SJCRH30 (cell line): ENCODE results near the gene LCE1D. TPM values are rescaled to one million over a fixed set of nuclear protein-coding genes. Genes with fewer than 3 reads are reported as not detected.

Experiments used
- DNase-seq, 2 experiments: peaks; one replicate each; pipeline ENCODE4 v3.0.0-alpha.2; 2015 to 2020
- H3K27ac ChIP-seq: fragments of 250-450 bp; sonication (Bioruptor Pico); 2 replicates; pipeline ENCODE4 v1.5.1; 2020; ENCODE audit warnings: mild to moderate bottlenecking, moderate library complexity
- H3K27me3 ChIP-seq: fragments of 250-450 bp; sonication (Bioruptor Pico); 2 replicates; pipeline ENCODE4 v1.5.1; 2020; ENCODE audit warnings: mild to moderate bottlenecking, moderate library complexity
- H3K36me3 ChIP-seq: fragments of 250-450 bp; sonication (Bioruptor Pico); 2 replicates; pipeline ENCODE4 v1.5.1; 2020; ENCODE audit warnings: mild to moderate bottlenecking, moderate library complexity
- H3K4me1 ChIP-seq: fragments of 250-450 bp; sonication (Bioruptor Pico); 2 replicates; pipeline ENCODE4 v1.5.1; 2020; ENCODE audit warnings: mild to moderate bottlenecking, moderate library complexity
- H3K4me3 ChIP-seq: fragments of 250-450 bp; sonication (Bioruptor Pico); 2 replicates; pipeline ENCODE4 v1.5.1; 2020; ENCODE audit warnings: mild to moderate bottlenecking, moderate library complexity
- H3K9me3 ChIP-seq: fragments of 250-450 bp; sonication (Bioruptor Pico); replicated peaks from 2 replicates; pipeline ENCODE4 v1.5.1; 2020; ENCODE audit warnings: mild to moderate bottlenecking, moderate library complexity
- total RNA-seq: library from RNA; depleted of rRNA; stranded (reverse); fragments of >200 nt; shearing (Covaris generic); gene quantifications from 2 replicates; pipeline ENCODE4 v1.2.3, GENCODE V29; 2014; rRNA removed

LCE1D gene, protein sequence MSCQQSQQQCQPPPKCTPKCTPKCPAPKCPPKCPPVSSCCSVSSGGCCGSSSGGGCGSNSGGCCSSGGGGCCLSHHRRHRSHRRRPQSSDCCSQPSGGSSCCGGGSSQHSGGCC
- not detected in 2 replicates for total RNA-seq

DNA sequence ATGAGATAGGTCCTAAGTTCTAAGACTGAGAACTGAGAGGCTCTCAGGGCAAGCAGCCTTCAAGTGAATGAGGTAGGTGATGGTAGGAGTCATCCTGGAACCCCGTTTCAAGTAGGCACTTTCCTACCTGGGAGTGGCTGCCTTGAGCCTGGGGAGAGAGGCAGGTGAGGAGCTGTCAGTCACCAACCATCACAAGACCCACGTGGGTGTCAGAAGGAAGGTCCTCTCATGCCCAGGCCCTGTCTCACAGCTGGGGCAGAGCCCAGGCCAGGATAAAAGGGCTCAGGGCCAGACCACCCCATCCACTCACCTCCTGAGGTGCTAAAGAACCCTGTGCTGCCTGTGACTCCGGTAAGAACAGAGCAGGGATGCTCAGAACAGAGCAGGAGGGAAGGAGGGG, at the start of gene LCE1D:
TSS of gene LCE1D (plus strand) at position 301 of the 400 bp plus-strand sequence. CDS start 1,074 bp downstream, outside the sequence.
- Histone ChIP-seq H3K4me1 (no peaks in the 10 kb centered on the region), H3K36me3 (no peaks in the 10 kb centered on the region), H3K27me3 (no peaks in the 10 kb centered on the region), H3K9me3 (no peaks in the 10 kb centered on the region), H3K27ac (no peak within 1 kb of the TSS), H3K4me3 (no peak within 1 kb of the TSS)
- DNase-seq = no peak

DNA sequence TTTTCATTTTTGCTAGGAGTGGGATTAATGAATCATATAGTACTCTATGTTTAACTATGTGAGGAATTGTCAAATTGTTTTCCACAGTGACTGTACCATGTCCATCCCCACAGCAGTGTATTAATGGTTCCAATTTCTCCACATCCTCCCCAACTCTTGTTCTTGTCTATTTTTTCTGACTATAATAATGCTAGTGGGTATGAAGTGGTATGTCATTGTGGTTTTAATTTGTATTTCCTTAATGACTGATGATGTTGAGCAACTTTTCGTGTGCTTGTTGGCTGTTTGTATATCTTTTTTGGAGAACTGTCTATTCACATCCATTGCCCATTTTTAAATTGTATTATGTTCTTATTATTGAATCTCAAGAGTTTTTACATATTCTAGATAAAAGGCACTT, 48.7 kb upstream of the LCE1D start:
- Histone ChIP-seq H3K36me3 (no peaks in the 10 kb centered on the region), H3K27me3 (no peaks in the 10 kb centered on the region), H3K4me1 (no peaks in the 10 kb centered on the region), H3K27ac (no peak overlapping the region), H3K4me3 (no peak overlapping the region), H3K9me3 (no peaks in the 10 kb centered on the region)
- no peak for DNase-seq

DNA sequence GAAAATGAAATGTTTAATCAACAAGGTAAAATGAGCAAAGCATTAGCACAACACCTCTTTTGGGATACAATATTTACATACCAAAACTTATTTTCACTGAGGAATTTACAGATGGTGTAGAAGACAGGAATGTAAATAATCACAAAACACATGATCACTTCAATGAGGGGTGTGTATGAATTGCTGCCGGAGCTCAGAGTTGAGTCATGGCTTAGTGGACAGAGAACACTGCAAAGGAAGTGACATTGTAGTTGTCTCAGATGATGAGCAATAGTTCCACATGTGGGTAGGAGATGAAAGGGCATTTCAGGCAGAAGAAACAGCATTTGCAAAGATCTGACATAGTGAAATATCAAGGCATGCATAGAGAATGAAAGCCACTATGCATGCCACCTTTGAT, 44.3 kb upstream of the LCE1D start:
- H3K27me3 ChIP-seq = no peaks in the 10 kb centered on the region
- H3K4me3 ChIP-seq = no peak overlapping the region
- no peaks in the 10 kb centered on the region for H3K4me1 ChIP-seq
- DNase-seq = no peak
- no peaks in the 10 kb centered on the region for H3K36me3 ChIP-seq
- no peaks in the 10 kb centered on the region for H3K9me3 ChIP-seq
- H3K27ac ChIP-seq = no peak overlapping the region

DNA sequence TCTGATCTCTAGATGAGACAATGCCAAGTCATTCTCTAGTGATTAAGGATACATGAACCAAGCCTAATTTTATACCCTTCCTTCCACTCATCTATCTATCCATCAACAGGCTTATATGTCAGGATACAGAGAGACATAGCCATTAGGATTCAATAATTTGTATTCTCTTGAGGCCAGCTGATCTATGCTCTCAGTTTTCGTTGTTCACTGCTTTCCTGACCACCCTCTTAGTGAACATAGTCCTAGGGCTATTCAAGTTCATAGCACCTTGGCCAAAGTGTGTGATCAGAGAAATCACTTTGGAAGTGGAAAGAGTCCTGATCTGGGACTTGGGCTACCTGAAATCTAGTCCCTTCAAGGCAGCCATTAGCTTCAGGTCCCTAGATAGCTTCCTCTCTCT, 42.9 kb upstream of the LCE1D start:
- no peak for DNase-seq
- Histone ChIP-seq H3K4me1 (no peaks in the 10 kb centered on the region), H3K27ac (no peak overlapping the region), H3K9me3 (no peaks in the 10 kb centered on the region), H3K27me3 (no peaks in the 10 kb centered on the region), H3K36me3 (no peaks in the 10 kb centered on the region), H3K4me3 (no peak overlapping the region)

DNA sequence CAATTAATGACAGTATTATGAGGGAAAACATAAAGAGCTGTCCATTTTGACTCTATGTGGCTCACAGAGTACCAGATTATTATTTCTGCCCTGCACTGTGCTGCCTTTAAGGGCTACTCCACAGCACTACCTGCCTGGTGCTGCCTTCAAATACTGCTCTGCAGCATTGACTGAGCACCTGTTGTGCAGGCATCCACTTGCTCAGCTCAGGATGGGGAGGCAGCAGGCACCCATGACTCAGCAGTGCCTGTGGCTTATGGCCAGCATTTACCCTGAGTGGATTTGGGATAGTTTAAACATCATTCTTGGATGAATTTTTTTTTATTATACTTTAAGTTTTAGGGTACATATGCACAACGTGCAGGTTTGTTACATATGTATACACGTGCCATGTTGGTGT, 39.6 kb upstream of the LCE1D start:
- no peaks in the 10 kb centered on the region for H3K9me3 ChIP-seq
- DNase-seq = no peak
- H3K36me3 ChIP-seq = no peaks in the 10 kb centered on the region
- no peak overlapping the region for H3K27ac ChIP-seq
- no peak overlapping the region for H3K4me3 ChIP-seq
- no peaks in the 10 kb centered on the region for H3K27me3 ChIP-seq
- H3K4me1 ChIP-seq = no peaks in the 10 kb centered on the region

DNA sequence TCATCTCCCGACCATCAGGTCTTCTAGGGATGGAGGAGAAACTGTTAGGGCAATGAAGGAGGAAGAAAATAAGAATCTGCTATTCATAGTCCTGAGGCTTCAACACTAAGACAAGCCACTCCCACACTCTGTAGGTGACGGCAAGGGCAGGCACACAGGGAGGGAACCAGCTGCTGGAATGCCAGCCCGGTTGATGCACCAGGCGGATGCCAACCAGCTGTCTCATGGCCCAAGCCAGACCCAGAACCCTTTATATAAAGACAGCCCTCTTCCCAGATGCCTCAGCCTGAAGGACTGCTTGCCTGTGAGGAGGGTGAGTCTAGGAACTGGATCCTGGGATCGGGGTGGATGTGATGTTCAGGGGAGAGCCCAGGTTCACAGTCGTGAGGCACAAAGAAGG, 38.8 kb upstream of the LCE1D start, which contains the start of gene KPRP:
TSS of gene KPRP (plus strand) at position 279 of the 400 bp plus-strand sequence. CDS start 1,564 bp downstream, outside the sequence.
- Histone ChIP-seq H3K27ac (no peak within 1 kb of the TSS), H3K36me3 (no peaks in the 10 kb centered on the region), H3K4me1 (no peaks in the 10 kb centered on the region), H3K9me3 (no peaks in the 10 kb centered on the region), H3K27me3 (no peaks in the 10 kb centered on the region), H3K4me3 (no peak within 1 kb of the TSS)
- no peak for DNase-seq

DNA sequence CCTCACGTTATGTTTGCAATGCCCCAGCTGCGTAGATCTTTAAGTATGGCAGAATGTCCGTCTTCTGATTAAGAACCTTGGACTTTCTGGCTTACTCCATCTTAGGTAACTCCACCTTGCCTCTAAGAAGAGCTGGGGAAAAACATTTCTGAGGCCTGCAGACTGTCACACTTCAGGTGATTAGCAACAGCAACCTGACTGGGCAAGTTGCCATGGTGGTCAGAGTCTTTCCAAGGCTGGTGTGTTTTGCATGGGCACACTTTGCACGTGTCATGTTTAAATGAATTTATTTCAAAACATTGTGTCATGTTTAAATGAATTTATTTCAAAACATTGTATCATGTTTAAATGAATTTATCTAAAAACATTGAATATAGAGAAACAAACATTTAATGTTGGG, 37.9 kb upstream of the LCE1D start:
- Histone ChIP-seq H3K27ac (no peak overlapping the region), H3K36me3 (no peaks in the 10 kb centered on the region), H3K4me3 (no peak overlapping the region), H3K27me3 (no peaks in the 10 kb centered on the region), H3K4me1 (no peaks in the 10 kb centered on the region), H3K9me3 (no peaks in the 10 kb centered on the region)
- DNase-seq = no peak

DNA sequence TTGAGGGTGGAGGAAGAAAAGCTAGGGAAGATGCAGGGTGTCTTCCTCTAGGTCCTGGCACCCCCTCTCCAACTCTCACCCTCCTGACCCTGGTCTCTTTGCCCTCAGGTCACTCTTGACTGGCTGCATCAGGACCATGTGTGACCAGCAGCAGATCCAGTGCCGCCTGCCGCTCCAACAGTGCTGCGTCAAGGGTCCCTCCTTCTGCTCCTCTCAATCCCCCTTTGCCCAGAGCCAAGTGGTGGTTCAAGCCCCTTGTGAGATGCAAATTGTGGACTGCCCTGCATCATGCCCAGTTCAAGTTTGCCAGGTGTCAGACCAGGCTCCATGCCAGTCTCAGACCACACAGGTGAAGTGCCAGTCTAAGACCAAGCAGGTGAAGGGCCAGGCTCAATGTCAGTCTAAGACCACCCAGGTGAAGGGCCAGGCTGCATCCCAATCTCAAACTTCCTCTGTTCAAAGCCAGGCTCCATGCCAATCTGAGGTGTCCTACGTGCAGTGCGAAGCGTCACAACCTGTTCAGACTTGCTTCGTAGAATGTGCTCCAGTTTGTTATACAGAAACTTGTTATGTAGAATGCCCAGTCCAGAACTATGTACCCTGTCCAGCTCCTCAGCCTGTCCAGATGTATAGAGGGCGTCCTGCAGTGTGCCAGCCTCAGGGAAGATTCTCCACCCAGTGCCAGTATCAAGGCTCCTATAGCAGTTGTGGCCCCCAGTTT, 36.9 kb upstream of the LCE1D start:
- Histone ChIP-seq H3K27me3 (no peaks in the 10 kb centered on the region), H3K9me3 (no peaks in the 10 kb centered on the region), H3K4me1 (no peaks in the 10 kb centered on the region), H3K27ac (no peak overlapping the region), H3K36me3 (no peaks in the 10 kb centered on the region), H3K4me3 (no peak overlapping the region)
- DNase-seq = no peak

DNA sequence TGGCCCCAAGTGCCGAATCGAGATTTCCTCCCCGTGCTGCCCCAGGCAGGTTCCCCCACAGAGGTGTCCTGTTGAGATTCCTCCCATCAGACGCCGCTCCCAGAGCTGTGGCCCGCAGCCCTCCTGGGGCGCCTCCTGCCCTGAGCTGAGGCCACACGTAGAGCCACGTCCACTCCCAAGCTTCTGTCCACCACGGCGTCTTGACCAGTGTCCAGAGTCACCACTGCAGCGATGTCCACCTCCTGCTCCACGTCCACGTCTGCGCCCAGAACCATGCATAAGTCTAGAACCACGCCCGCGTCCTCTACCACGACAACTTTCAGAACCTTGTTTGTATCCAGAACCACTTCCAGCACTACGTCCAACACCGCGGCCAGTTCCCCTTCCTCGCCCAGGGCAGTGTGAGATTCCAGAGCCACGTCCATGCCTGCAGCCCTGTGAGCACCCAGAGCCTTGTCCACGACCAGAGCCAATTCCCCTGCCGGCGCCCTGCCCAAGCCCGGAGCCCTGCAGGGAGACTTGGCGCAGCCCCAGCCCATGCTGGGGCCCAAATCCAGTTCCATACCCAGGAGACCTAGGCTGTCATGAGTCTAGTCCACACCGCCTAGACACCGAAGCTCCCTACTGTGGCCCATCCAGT, 35.9 kb upstream of the LCE1D start:
- no peak overlapping the region for H3K27ac ChIP-seq
- no peaks in the 10 kb centered on the region for H3K4me1 ChIP-seq
- H3K36me3 ChIP-seq = no peaks in the 10 kb centered on the region
- no peak overlapping the region for H3K4me3 ChIP-seq
- no peaks in the 10 kb centered on the region for H3K9me3 ChIP-seq
- DNase-seq = no peak
- H3K27me3 ChIP-seq = no peaks in the 10 kb centered on the region

DNA sequence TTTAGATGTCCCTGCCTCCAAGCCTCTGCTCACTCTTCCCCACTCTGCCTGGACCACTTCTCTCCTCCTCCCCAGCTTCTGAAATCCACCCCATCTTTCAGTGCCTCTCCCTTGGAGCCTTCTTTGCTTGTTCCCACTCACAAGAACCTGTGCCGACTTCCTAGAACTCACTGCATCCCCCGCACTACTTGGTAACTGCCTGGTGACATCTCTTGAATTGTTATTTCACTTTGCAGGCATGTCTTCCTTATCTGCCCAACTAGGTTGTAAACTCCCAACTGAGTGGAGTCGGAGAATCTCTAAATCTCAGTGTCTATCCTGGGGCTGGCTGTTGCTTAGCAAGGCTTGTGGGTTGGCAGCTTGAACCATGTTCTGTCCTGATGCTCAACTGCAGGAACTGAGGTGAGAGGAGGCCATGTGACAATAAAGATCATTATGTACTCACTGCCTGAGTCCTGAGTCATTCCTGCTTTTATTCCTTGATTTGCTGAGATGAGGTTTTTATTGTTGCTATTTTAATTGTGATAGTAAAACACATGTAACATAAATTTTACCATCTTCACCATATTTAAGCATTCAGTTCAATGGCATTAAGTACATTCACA, 34.8 kb upstream of the LCE1D start:
- no peak overlapping the region for H3K27ac ChIP-seq
- H3K36me3 ChIP-seq = no peaks in the 10 kb centered on the region
- no peaks in the 10 kb centered on the region for H3K9me3 ChIP-seq
- no peak overlapping the region for H3K4me3 ChIP-seq
- no peaks in the 10 kb centered on the region for H3K4me1 ChIP-seq
- H3K27me3 ChIP-seq = no peaks in the 10 kb centered on the region
- no peak for DNase-seq

DNA sequence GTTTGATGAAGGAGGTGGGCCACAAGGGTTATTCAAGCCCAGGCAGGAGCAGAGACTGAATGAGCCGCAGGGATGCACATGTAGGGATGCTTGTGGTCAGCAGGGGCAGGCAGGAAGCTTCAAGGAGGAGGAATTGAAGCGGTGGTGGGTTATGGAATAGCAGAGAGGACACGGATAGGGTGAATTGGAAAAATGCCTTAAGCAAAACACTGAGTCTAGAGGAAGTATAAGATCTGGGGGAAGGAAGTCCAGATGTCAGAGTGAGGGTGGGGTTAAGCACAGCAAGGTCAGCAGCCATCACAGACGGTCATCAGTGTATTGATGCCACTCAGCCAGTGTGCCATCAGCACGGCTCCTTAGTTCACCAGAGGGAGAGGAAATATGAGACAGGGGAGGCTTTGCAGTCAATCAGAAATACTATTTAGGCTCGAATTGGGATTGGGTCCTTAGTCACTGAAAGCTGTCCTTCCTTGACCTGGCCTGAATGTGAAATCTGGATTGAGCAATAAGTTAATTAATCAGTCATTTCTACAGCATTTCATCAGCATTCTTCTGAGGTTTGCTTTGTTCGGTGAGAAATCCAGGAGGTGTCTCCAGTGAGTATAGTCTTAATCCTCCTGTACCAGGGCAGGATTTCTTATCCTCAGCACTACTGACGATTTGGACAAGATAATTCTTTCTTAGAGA, 27.5 kb upstream of the LCE1D start:
- Histone ChIP-seq H3K4me3 (no peak overlapping the region), H3K36me3 (no peaks in the 10 kb centered on the region), H3K27ac (no peak overlapping the region), H3K9me3 (no peaks in the 10 kb centered on the region), H3K4me1 (no peaks in the 10 kb centered on the region), H3K27me3 (no peaks in the 10 kb centered on the region)
- no peak for DNase-seq

DNA sequence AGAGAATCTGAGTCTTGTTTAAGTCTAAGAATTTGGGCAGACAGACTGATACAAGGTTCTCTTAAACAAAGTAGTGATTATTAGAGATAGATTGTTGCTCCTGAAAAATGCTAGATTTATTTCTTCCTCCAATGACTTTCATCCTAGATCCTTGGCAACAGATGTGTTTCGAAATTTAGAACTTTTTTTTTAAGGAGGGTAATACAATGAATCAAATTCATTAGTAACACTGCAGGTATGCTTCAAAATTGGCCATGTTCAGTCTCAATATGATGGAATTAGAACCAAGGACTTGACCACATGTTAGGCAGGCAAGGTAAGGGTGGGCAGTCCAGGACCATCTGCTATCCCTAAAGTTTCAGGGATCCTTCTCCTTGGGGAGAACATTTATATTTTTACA, 26.1 kb upstream of the LCE1D start:
- Histone ChIP-seq H3K4me1 (no peaks in the 10 kb centered on the region), H3K4me3 (no peak overlapping the region), H3K36me3 (no peaks in the 10 kb centered on the region), H3K9me3 (no peaks in the 10 kb centered on the region), H3K27ac (no peak overlapping the region), H3K27me3 (no peaks in the 10 kb centered on the region)
- no peak for DNase-seq

DNA sequence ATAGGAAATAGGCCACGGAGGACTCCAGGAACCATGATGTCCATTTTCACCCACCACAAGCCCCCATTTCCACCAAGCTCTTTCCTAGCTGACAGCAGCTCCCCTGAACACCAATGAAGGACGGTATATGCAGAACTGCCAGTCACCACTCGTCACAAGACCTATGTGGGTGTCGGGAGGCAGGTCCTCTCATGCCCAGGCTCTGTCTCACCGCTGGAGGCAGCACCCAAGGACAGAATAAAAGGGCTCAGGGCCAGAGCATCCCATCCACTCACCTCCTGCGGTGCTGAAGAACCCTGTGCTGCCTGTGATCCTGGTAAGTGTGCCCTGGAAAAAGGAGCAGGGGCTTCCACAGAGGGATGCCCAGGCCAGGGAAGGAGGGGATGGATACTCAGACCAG, 21.6 kb upstream of the LCE1D start, which contains the start of gene LCE1F:
TSS of gene LCE1F (plus strand) at position 266 of the 400 bp plus-strand sequence. CDS start 1,232 bp downstream, outside the sequence.
- H3K4me3 ChIP-seq = no peak within 1 kb of the TSS
- H3K27me3 ChIP-seq = no peaks in the 10 kb centered on the region
- no peaks in the 10 kb centered on the region for H3K4me1 ChIP-seq
- H3K27ac ChIP-seq = no peak within 1 kb of the TSS
- H3K9me3 ChIP-seq = no peaks in the 10 kb centered on the region
- DNase-seq = no peak
- H3K36me3 ChIP-seq = no peaks in the 10 kb centered on the region

DNA sequence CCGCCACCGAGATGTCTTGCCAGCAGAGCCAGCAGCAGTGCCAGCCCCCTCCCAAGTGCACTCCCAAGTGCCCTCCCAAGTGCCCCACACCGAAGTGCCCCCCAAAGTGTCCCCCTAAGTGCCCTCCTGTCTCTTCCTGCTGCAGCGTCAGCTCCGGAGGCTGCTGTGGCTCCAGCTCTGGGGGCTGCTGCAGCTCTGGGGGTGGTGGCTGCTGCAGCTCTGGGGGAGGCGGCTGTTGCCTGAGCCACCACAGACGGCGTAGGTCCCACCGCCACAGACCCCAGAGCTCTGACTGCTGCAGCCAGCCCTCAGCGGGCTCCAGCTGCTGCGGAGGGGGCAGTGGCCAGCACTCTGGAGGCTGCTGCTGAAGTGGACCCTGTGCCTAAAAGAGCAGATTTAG, 20.2 kb upstream of the LCE1D start:
- Histone ChIP-seq H3K36me3 (no peaks in the 10 kb centered on the region), H3K4me1 (no peaks in the 10 kb centered on the region), H3K27ac (no peak overlapping the region), H3K9me3 (no peaks in the 10 kb centered on the region), H3K27me3 (no peaks in the 10 kb centered on the region), H3K4me3 (no peak overlapping the region)
- no peak for DNase-seq
